SK-N-MC (cell line): ENCODE measurements around the gene RAD51D.

Source experiments
- EZH2 ChIP-seq: fragments of 200-600 bp; sonication (generic); IDR thresholded peaks from one replicate; pipeline ENCODE4 v1.6.1; 2017; ENCODE audit warnings: antibody characterized with exemption
- FOXP2 ChIP-seq: optimal IDR thresholded peaks from 2 replicates; pipeline ENCODE3; 2011; ENCODE audit warnings: mild to moderate bottlenecking, moderate library complexity; ENCODE audit not compliant: insufficient read depth; ENCODE audit errors: extremely low read length, control extremely low read depth
- POLR2AphosphoS5 ChIP-seq: IDR thresholded peaks from 2 replicates; pipeline ENCODE4 v1.6.1; 2012; ENCODE audit warnings: mild to moderate bottlenecking, low read depth, low read length, borderline replicate concordance

DNA sequence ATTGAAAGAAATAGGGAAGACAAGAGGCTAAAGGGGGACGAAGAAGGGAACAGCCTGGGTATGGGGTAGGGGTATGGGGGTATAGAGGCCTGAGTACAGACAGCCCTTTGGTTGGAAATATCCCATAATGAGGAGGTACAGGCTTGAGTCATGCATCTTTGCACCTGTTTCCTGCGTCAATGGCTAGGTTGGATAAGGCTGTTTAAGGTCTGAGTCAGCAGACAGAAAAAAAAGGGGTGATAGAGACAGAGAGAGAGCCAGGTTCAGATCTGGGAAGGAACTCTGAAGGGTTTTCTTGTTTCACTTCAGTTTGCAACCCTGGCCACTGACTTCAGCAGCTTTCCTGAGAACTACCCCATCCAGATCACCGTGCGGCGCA, 10.3 kb upstream of the RAD51D start:
- TF ChIP-seq EZH2 = no peak
- no peak for TF ChIP-seq POLR2AphosphoS5
- no peak for TF ChIP-seq FOXP2
